ENCODE data around the gene FARP2.

GRCh38 chr2:241499146-241499965 is 143.3 kb downstream of the FARP2 start:
- TF ChIP-seq POLR2A (IDR thresholded peaks at IDR 0.05): no peak
- TF ChIP-seq, protein P1, sequence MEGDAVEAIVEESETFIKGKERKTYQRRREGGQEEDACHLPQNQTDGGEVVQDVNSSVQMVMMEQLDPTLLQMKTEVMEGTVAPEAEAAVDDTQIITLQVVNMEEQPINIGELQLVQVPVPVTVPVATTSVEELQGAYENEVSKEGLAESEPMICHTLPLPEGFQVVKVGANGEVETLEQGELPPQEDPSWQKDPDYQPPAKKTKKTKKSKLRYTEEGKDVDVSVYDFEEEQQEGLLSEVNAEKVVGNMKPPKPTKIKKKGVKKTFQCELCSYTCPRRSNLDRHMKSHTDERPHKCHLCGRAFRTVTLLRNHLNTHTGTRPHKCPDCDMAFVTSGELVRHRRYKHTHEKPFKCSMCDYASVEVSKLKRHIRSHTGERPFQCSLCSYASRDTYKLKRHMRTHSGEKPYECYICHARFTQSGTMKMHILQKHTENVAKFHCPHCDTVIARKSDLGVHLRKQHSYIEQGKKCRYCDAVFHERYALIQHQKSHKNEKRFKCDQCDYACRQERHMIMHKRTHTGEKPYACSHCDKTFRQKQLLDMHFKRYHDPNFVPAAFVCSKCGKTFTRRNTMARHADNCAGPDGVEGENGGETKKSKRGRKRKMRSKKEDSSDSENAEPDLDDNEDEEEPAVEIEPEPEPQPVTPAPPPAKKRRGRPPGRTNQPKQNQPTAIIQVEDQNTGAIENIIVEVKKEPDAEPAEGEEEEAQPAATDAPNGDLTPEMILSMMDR (IDR thresholded peaks at IDR 0.05 in 4 of 5, conservative IDR thresholded peaks at IDR 0.05 in 1 of 5): no peak

Data from gastrocnemius medialis (tissue), 4 donors.